Loucy (cell line): ENCODE measurements around the gene OLA1.

Source experiments
- H2AFZ ChIP-seq: fragments of 200-600 bp; sonication (generic); 2 replicates; pipeline ENCODE4 v1.6.0; 2016; ENCODE audit warnings: antibody characterized with exemption, mild to moderate bottlenecking, low read length, moderate library complexity
- H3F3A ChIP-seq: fragments of 200-600 bp; 2 replicates; pipeline ENCODE4 v1.6.0; 2016; ENCODE audit warnings: antibody characterized with exemption, low read depth, mild to moderate bottlenecking
- H3K27me3 ChIP-seq: fragments of 200-600 bp; sonication (generic); 2 replicates; pipeline ENCODE4 v1.6.1; 2014; ENCODE audit warnings: low read length, mild to moderate bottlenecking; ENCODE audit not compliant: insufficient read depth, poor library complexity, severe bottlenecking
- H3K36me3 ChIP-seq: fragments of 200-600 bp; sonication (generic); 2 replicates; pipeline ENCODE4 v1.6.1; 2016; ENCODE audit warnings: low read length; ENCODE audit not compliant: insufficient read depth
- H3K4me1 ChIP-seq: fragments of 200-600 bp; sonication (generic); 2 replicates; pipeline ENCODE4 v1.5.1; 2014; ENCODE audit warnings: low read length, mild to moderate bottlenecking; ENCODE audit not compliant: insufficient read depth, poor library complexity, severe bottlenecking
- H3K4me2 ChIP-seq: fragments of 200-600 bp; sonication (generic); 2 replicates; pipeline ENCODE4 v1.6.0; 2014; ENCODE audit warnings: antibody characterized with exemption, low read length, low read depth, mild to moderate bottlenecking; ENCODE audit not compliant: poor library complexity, severe bottlenecking
- H3K4me3 ChIP-seq: fragments of 200-600 bp; sonication (generic); 2 replicates; pipeline ENCODE4 v1.5.1; 2014; ENCODE audit warnings: low read length, mild to moderate bottlenecking, mixed read lengths; ENCODE audit not compliant: poor library complexity, severe bottlenecking
- H3K79me2 ChIP-seq: fragments of 200-600 bp; sonication (generic); 2 replicates; pipeline ENCODE4 v1.6.1; 2014; ENCODE audit warnings: low read length; ENCODE audit not compliant: insufficient read depth
- H3K9ac ChIP-seq: fragments of 200-600 bp; sonication (generic); 2 replicates; pipeline ENCODE4 v1.6.0; 2014; ENCODE audit warnings: mild to moderate bottlenecking, low read depth, low read length, moderate library complexity; ENCODE audit not compliant: poor library complexity, severe bottlenecking
- H3K9me2 ChIP-seq: fragments of 200-600 bp; sonication (generic); replicated peaks from 2 replicates; pipeline ENCODE4 v1.6.1; 2016; ENCODE audit warnings: low read depth, low read length, mixed read lengths
- H3K9me3 ChIP-seq: fragments of 200-600 bp; sonication (generic); 2 replicates; pipeline ENCODE4 v1.6.1; 2014; ENCODE audit warnings: mild to moderate bottlenecking, antibody characterized with exemption, low read length, low read depth; ENCODE audit not compliant: insufficient read depth
- H4K20me1 ChIP-seq: fragments of 200-600 bp; sonication (generic); 2 replicates; pipeline ENCODE4 v1.6.0; 2014; ENCODE audit warnings: antibody characterized with exemption, low read length, mild to moderate bottlenecking; ENCODE audit not compliant: insufficient read depth, poor library complexity, severe bottlenecking
- CTCF ChIP-seq: fragments of 200-600 bp; sonication (generic); conservative IDR thresholded peaks from 2 replicates; pipeline ENCODE4 v1.5.1; 2014; ENCODE audit warnings: mild to moderate bottlenecking, antibody characterized with exemption, low read length
- EZH2phosphoT487 ChIP-seq: fragments of 200-600 bp; IDR thresholded peaks from 2 replicates; pipeline ENCODE4 v1.6.1; 2018; ENCODE audit warnings: antibody characterized with exemption, mild to moderate bottlenecking, moderate library complexity, borderline replicate concordance

Gene OLA1

GRCh38 chr2:174085781-174086180, 162.6 kb downstream of the OLA1 start:
- no peaks in the 10 kb centered on the region for H3K27me3 ChIP-seq
- no peak overlapping the region for H3K9ac ChIP-seq
- no peak overlapping the region for H3K4me3 ChIP-seq
- no peaks in the 10 kb centered on the region for H3K4me1 ChIP-seq
- no peaks in the 10 kb centered on the region for H3F3A ChIP-seq
- TF ChIP-seq CTCF: no peak
- no peak for TF ChIP-seq EZH2phosphoT487
- no peaks in the 10 kb centered on the region; the same call in 1 of the 2 replicates for H3K36me3 ChIP-seq
- H4K20me1 ChIP-seq: no peaks in the 10 kb centered on the region
- H3K79me2 ChIP-seq: no peaks in the 10 kb centered on the region
- no peaks in the 10 kb centered on the region for H3K9me3 ChIP-seq
- H3K9me2 ChIP-seq: no peaks in the 10 kb centered on the region
- H3K4me2 ChIP-seq: no peak overlapping the region
- no peak overlapping the region for H2AFZ ChIP-seq

- Histone ChIP-seq H3K27me3 (no peaks in the 10 kb centered on the region), H3K9ac (no peak overlapping the region), H3F3A (no peaks in the 10 kb centered on the region), H4K20me1 (no peaks in the 10 kb centered on the region), H3K4me1 (no peaks in the 10 kb centered on the region), H3K79me2 (no peaks in the 10 kb centered on the region), H3K9me3 (no peaks in the 10 kb centered on the region), H3K4me3 (no peak overlapping the region), H3K4me2 (no peak overlapping the region), H2AFZ (no peak overlapping the region), H3K36me3 (no peaks in the 10 kb centered on the region; the same call in 1 of the 2 replicates), H3K9me2 (no peaks in the 10 kb centered on the region)
- TF ChIP-seq CTCF: no peak
- TF ChIP-seq EZH2phosphoT487: no peak
These were observed 164.4 kb downstream of the OLA1 start for GRCh38 chr2:174083843-174084458.

- Histone ChIP-seq H3K4me2 (no peak overlapping the region), H3F3A (no peaks in the 10 kb centered on the region), H3K4me1 (no peaks in the 10 kb centered on the region), H3K9me3 (no peaks in the 10 kb centered on the region), H3K79me2 (no peaks in the 10 kb centered on the region), H3K27me3 (no peaks in the 10 kb centered on the region), H3K9ac (no peak overlapping the region), H4K20me1 (no peaks in the 10 kb centered on the region), H3K9me2 (no peaks in the 10 kb centered on the region), H3K4me3 (no peak overlapping the region), H2AFZ (no peak overlapping the region), H3K36me3 (peaks cover 10% of the 10 kb centered on the region; the same call in 1 of the 2 replicates)
- TF ChIP-seq EZH2phosphoT487: no peak
- TF ChIP-seq CTCF: no peak
These were observed 167.6 kb downstream of the OLA1 start for GRCh38 chr2:174080672-174081121.
